OCI-LY7 (cell line): ENCODE results near the gene PLA2G3.

Experiments used
- EZH2phosphoT487 ChIP-seq: fragments of 200-600 bp; sonication (generic); IDR thresholded peaks from 2 replicates; pipeline ENCODE4 v1.6.1; 2018; ENCODE audit warnings: low read depth, borderline replicate concordance, mild to moderate bottlenecking, mixed run types, antibody characterized with exemption, low read length, moderate library complexity, mixed read lengths
- TF ChIP-seq, protein P1 (sequence below): fragments of 200-600 bp; sonication (generic); conservative IDR thresholded peaks from 2 replicates; pipeline ENCODE4 v1.5.1; 2014; ENCODE audit warnings: mild to moderate bottlenecking, antibody characterized with exemption, low read length, moderate library complexity, mixed read lengths

DNA sequence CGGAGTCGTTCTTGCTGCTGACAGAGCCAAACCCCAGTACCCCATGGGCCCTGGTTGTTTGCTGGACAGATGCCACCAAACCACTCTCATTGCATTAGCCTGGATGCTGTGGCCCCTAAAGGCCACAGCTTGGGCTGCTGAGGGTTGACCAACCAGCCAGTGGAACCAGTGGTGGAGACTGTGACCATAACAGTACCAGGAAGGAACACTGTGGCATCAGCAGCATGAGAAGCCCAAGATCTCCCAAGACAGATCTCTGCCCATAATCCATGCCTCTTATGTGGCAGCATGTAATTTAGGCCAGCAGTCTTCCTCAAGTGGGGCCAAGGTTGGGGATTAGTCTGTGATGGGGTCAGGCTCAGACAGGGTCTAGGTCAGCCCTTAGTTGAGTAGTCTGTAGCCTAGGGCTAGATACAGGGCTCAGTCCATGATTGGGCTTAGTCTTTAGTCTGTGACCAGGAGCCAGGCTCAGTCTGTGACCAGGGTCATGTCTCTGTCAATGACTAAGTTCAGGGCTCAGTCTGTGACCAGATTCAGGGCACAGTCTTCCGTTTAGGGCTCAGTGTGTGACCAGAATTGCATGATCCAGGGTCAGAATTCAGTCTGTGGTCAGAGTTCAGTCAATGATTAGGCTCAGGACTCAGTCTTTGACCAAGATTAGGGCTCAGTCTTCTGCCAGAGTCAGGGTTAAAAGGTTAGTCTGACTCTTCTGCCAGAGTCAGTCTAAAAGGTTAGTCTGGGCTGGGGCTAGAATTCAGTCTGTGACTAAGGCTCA, 22.1 kb downstream of the PLA2G3 start:
- TF ChIP-seq, protein P1, sequence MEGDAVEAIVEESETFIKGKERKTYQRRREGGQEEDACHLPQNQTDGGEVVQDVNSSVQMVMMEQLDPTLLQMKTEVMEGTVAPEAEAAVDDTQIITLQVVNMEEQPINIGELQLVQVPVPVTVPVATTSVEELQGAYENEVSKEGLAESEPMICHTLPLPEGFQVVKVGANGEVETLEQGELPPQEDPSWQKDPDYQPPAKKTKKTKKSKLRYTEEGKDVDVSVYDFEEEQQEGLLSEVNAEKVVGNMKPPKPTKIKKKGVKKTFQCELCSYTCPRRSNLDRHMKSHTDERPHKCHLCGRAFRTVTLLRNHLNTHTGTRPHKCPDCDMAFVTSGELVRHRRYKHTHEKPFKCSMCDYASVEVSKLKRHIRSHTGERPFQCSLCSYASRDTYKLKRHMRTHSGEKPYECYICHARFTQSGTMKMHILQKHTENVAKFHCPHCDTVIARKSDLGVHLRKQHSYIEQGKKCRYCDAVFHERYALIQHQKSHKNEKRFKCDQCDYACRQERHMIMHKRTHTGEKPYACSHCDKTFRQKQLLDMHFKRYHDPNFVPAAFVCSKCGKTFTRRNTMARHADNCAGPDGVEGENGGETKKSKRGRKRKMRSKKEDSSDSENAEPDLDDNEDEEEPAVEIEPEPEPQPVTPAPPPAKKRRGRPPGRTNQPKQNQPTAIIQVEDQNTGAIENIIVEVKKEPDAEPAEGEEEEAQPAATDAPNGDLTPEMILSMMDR = no peak
- TF ChIP-seq EZH2phosphoT487 = no peak
